ENCODE results near the gene TPCN1. TPM values are rescaled to one million over a fixed set of nuclear protein-coding genes. Genes with fewer than 3 reads are reported as not detected.

The TPCN1 gene
- polyA plus RNA-seq, 1 experiment = 10.9 TPM

DNA sequence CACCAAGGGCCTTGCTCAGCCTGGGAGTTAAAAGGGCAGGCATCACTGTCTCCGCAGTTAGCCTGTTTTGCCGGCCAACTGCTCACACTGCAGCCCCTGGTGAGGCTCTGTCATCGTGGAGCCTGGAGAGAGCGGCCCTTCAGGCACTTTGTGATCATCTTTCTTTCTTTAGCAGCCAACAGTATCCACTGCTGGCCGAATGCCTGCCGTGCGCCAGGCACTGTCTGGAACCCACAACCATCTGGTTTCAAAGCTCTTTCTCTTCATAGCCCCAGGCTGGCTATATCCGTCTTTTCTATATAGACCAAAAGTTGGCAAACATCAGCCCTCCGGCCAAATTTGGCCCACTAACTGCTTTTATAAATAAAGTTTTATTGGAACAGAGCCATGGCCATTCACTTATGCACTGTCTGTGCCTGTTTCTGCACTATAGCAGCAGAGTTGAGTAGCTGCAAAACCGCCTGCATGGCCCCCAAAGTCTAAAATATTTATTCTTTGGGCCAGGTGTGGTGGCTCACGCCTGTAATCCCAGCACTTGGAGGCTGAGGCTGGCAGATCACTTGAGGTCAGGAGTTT lies 84.1 kb downstream of the TPCN1 start:
- CTCF ChIA-PET = no interaction called here

DNA sequence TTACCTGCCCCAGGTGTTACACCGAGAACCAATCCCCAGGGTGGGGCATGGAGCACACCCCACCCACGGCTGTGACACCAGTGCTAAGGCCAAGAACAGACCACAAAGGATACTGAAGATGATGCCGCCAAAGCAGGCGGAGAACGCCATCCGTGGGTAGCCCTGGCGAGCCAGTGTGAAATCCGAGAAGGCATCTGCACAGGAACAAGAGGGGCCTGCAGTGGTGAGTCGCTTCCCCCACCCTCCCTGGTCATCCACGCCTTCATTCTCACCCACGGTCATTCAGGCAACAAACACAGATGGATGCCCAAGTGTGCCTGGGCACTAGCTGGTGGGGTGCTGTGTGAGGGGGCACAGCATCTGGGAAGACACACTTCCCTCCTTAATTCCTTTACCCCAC lies 85.1 kb downstream of the TPCN1 start:
- ChIA-PET CTCF (interaction anchor here (0.5 to 1.2 kb wide), 3 partner anchors 18 to 84 kb away, joined by 3 to 5 read pairs (median 3); no protein-coding TSS in a partner anchor), POLR2A (no interaction called here)
- H3K4me3 ChIP-seq (ENCODE audit: low read depth, low read length) = no peak overlapping the region
- H3K27me3 ChIP-seq (ENCODE audit: control insufficient read depth, insufficient read depth, low read length) = no peaks in the 10 kb centered on the region
- TF ChIP-seq, protein P1, sequence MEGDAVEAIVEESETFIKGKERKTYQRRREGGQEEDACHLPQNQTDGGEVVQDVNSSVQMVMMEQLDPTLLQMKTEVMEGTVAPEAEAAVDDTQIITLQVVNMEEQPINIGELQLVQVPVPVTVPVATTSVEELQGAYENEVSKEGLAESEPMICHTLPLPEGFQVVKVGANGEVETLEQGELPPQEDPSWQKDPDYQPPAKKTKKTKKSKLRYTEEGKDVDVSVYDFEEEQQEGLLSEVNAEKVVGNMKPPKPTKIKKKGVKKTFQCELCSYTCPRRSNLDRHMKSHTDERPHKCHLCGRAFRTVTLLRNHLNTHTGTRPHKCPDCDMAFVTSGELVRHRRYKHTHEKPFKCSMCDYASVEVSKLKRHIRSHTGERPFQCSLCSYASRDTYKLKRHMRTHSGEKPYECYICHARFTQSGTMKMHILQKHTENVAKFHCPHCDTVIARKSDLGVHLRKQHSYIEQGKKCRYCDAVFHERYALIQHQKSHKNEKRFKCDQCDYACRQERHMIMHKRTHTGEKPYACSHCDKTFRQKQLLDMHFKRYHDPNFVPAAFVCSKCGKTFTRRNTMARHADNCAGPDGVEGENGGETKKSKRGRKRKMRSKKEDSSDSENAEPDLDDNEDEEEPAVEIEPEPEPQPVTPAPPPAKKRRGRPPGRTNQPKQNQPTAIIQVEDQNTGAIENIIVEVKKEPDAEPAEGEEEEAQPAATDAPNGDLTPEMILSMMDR (IDR thresholded peaks at IDR 0.05; ENCODE audit: low read depth, low read length) = no peak
- H3K9me3 ChIP-seq (ENCODE audit: control insufficient read depth, insufficient read depth, low read length) = no peaks in the 10 kb centered on the region
- no peak for DNase-seq (ENCODE audit: low read depth, low spot score)
- H3K27ac ChIP-seq (ENCODE audit: low read depth, low read length) = no peak overlapping the region

More for the DNA sequence above, 84.1 kb downstream of the TPCN1 start:
- POLR2A ChIA-PET = no interaction called here
- H3K27ac ChIP-seq (ENCODE audit: low read depth, low read length) = no peak overlapping the region
- H3K4me3 ChIP-seq (ENCODE audit: low read depth, low read length) = no peak overlapping the region
- H3K27me3 ChIP-seq (ENCODE audit: control insufficient read depth, insufficient read depth, low read length) = no peaks in the 10 kb centered on the region
- TF ChIP-seq, protein P1 (IDR thresholded peaks at IDR 0.05; ENCODE audit: low read depth, low read length) = no peak
- H3K9me3 ChIP-seq (ENCODE audit: control insufficient read depth, insufficient read depth, low read length) = no peaks in the 10 kb centered on the region
- no peak for DNase-seq (ENCODE audit: low read depth, low spot score)

DNA sequence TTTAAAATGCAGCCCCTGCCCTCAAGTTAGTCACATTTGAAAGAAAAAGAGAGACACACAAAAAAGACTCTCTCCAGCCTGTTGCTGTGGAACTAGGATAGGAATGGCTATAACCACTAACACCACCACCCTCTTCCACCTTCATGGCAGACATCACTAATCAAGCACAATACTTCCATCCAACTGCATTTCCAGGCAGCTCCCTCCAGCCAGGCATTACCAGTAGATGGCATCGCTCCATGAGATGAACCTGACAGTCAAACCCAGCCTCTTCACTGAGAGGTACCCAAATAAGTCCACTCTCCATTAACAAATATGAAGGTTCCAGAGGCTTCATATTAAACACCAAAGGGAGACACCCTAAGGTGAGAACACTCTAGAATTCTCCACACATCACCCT lies 89.2 kb downstream of the TPCN1 start:
- no peak for DNase-seq (ENCODE audit: low read depth, low spot score)
- ChIA-PET POLR2A (no interaction called here), CTCF (interaction anchor here (0.7 to 2.3 kb wide), 4 partner anchors 88 to 136 kb away, joined by 3 to 17 read pairs (median 4); no protein-coding TSS in a partner anchor)
- Histone ChIP-seq H3K27ac (ENCODE audit: low read depth, low read length) (no peak overlapping the region), H3K9me3 (ENCODE audit: control insufficient read depth, insufficient read depth, low read length) (no peaks in the 10 kb centered on the region), H3K27me3 (ENCODE audit: control insufficient read depth, insufficient read depth, low read length) (no peaks in the 10 kb centered on the region), H3K4me3 (ENCODE audit: low read depth, low read length) (no peak overlapping the region)
- TF ChIP-seq, protein P1 (IDR thresholded peaks at IDR 0.05; ENCODE audit: low read depth, low read length) = 0 out of 2 replicates have a peak, but pooled peaks have one; percentile 10

DNA sequence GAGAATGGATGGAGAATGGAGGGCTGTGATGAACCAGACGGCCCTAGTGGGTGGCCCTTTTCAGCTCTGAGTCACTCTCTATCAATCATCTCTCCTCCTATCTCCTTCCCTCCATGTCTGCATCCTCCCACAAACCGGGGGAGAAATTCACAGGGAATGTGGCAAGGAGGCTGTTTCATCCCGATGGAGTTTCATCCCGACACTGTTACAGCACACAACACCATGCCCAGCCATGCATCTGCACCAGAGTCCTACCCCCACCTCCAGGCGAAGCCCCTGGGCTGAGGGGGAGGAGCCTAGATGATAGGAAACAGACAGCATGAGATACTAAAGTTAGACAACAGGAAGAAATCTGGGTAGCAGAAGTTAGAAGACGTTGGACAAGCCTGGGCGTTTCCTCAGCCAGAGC lies 92.9 kb downstream of the TPCN1 start:
- no peak for DNase-seq (ENCODE audit: low read depth, low spot score)
- CTCF ChIA-PET = interaction anchor here (0.5 to 5.2 kb wide), 7 partner anchors 9 to 140 kb away, joined by 3 to 53 read pairs (median 7); partner anchors contain the start of gene SDSL
- TF ChIP-seq, protein P1 (IDR thresholded peaks at IDR 0.05; ENCODE audit: low read depth, low read length) = no peak
- Histone ChIP-seq H3K4me3 (ENCODE audit: low read depth, low read length) (no peak overlapping the region), H3K27me3 (ENCODE audit: control insufficient read depth, insufficient read depth, low read length) (no peaks in the 10 kb centered on the region), H3K9me3 (ENCODE audit: control insufficient read depth, insufficient read depth, low read length) (no peaks in the 10 kb centered on the region), H3K27ac (ENCODE audit: low read depth, low read length) (peak overlapping the region; percentile 31)
- POLR2A ChIA-PET = no interaction called here

DNA sequence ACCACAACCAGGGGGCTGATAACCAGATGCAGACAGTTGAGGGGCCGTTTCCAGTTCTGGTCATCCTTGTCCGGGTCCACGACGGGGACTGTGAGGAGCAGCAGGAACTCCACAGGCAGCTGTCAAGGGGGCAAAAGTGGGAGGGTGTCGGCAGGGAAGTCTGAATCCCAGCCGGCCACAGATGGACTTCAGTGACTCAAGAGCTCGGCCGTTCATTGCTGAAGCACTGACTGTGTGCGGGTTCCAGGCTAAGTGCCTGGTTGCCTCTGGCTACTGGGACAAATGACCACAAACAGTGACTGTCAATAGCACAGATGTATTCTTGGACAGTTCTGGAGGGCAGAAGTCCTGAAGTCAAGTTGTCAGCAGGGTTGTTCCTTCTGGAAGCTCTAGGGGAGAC lies 94.1 kb downstream of the TPCN1 start:
- CTCF ChIA-PET = interaction anchor here (0.9 to 5.2 kb wide), 2 partner anchors 110 to 140 kb away, joined by 4 to 53 read pairs; no protein-coding TSS in a partner anchor
- DNase-seq (ENCODE audit: low read depth, low spot score) = no peak
- Histone ChIP-seq H3K9me3 (ENCODE audit: control insufficient read depth, insufficient read depth, low read length) (no peaks in the 10 kb centered on the region; the same call in 1 of the 2 replicates), H3K4me3 (ENCODE audit: low read depth, low read length) (no peak overlapping the region), H3K27ac (ENCODE audit: low read depth, low read length) (no peak overlapping the region), H3K27me3 (ENCODE audit: control insufficient read depth, insufficient read depth, low read length) (no peaks in the 10 kb centered on the region)
- TF ChIP-seq, protein P1 (IDR thresholded peaks at IDR 0.05; ENCODE audit: low read depth, low read length) = no peak
- POLR2A ChIA-PET = no interaction called here

Measured in AG04450 (cell line).